M059J (cell line): ENCODE results near the gene TNIP3. TPM values are rescaled to one million over a fixed set of nuclear protein-coding genes. Genes with fewer than 3 reads are reported as not detected.

Experiments
- DNase-seq: peaks from one replicate; pipeline ENCODE4 v3.0.0-alpha.2; 2012; ENCODE audit warnings: low read depth
- total RNA-seq: library from RNA; depleted of rRNA; stranded (reverse); fragments of >200 nt; shearing (Covaris generic); gene quantifications from 2 replicates; pipeline ENCODE4 v1.2.3, GENCODE V29; 2014

TNIP3 gene
- total RNA-seq, 1 experiment from 2014 or later = 0.10 TPM

DNA sequence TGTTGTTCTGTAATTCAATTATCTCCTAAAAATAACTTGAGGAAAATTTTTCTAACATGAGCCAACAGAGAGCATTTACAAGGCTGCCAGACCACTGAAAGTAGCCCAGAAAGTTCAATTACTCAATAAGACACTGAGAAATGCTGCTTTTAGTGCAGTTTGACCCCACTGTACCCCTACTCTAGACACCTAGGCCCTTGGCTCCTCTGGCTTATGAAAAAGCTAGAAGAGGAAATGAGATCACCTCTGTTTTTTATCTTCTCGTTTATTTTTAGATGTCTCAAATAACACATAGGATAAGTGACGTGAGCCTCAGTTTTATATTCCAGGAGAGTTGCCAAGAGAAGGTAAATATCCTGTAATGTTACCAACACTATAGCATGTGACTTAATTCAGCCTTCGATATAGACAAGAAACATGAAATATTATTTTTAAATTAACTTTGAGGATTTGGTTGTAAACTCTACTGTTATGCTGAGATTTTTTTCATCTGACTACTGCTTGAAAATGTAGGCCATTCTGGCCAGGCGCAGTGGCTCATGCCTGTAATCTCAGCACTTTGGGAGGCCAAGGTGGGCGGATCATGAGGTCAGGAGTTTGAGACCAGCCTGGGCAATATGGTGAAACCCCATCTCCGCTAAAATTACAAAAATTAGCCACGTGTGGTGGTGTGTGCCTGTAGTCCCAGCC lies 24.4 kb downstream of the TNIP3 start:
- DNase-seq = peak; percentile 26

DNA sequence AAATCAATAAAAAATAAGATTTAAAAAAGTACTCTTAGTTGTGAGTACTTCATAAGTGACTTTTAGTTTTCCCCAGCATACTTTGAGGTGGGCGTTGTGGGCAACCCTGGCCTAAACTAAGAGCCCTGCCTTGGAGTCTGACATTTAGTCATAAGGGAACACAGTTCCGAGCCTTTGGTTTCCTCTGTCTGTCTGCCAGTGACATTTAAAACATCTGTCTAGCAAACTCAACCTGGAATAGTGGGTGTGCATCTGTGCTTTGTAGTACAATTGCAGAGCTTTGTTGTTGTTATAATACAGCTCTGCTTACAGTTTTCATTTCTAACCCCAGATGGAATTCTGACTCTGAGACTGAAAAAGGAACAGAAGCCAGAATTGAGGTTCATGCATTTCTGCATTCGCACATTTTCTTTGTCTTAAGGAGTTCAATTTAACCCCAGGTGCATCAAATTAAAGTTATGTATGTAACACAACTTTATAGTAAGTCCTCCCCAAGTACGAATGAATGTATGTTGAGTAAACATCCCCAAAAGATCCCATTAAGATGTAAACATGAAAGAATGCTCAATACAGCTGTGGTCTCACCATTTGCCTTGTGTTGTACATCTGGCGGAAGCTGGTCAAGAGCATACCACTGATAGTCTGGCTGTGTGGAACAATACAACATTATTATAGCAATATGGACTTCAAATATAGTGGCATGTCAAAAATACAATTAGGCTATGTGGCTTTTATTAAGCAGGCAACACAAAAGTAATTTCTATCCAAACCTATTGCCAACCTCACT lies 25.9 kb downstream of the TNIP3 start:
- DNase-seq = no peak

DNA sequence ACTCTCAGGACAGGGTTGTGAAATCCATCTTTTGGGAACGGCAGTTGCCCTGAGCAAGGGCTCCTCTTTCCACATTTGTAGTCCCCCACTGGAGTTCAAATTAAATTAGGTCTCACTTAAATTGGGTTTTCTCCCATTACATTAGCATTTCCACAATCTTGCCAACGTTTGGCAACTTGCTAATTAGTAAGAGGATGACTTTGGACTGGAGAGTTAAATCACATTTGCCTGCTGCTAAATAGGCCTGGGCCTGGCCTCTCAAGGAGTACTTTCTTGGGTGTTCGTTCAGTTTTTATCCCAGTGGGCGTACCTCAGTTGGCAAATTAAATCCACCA lies 33.8 kb downstream of the TNIP3 start:
- no peak for DNase-seq

DNA sequence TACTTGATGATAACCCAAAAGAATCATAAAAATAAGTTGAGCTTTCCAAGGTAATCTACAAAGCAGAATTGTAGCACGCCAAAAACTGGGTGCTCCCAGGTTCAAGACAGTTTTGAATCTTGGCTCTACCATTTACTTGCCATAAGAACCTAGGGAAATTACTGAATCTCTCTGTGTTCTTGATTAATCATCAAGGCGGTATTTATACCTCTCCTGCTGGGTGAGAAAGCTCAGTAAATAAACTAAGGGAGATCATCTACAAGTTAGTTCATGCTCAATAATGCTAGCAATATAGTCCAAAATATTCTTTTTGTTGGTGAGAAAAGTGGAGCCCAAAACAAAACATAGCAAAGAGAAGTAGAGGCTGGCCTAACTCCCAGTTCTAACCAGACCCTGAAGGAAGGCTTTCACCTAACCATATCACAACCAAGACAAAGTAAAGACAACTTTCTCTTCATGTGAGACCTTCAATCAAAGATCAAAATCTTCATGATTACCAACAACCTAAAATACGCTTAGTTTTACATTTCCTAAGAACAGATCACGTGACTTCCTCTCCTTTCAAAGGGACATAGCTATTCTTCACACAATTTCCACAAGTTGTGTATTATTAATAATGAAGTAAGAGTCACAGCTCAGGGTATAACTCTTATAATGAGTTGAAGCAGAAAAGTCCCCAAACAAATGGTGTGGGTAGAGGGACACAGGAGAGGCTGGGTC lies 34.4 kb downstream of the TNIP3 start:
- no peak for DNase-seq

DNA sequence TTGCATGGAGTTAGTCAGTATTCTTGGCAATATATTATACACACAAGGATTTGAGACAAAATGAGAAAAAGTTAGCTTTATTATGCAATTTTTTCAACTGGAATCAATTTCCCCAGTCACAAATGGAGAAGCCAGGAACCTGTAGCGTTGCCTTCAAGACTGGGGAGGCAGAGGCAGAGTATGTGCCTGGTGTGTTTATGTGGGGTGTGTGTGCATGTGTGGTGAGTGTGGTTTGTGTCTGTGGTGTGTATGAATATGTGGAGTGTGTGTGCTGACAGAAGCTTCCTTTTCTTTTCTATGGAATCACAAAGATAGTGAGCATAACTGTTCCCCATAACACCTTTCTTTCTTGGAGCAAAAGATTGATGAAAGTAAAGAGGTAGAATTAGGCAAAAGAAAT lies 37.0 kb downstream of the TNIP3 start:
- DNase-seq = no peak

DNA sequence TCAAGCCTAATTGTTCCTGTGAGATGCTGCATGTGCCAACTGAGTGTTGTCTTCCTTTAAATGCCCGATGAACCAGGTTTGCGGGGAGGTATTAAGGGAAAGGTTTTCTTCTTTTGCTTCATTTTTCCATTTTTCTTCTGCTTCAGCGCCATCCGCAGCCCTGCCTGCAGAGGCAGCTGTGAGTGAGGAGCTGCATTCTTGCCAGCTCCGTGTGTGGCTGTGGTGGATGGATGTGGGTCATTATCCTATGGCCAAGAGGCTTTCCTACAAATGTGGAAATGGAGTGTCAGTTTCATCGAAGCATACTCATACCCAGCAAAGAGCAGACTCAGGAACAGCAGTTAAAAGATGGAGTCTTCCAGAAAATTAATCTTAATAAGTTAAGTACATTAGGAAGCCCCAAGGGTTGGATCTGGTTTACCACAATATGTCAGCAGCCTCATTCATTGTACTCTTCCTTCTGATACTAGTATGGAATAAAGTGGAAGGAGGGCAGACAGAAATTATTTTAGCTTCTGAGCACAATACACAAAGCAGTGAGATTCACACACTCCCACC lies 37.6 kb downstream of the TNIP3 start:
- DNase-seq = no peak

DNA sequence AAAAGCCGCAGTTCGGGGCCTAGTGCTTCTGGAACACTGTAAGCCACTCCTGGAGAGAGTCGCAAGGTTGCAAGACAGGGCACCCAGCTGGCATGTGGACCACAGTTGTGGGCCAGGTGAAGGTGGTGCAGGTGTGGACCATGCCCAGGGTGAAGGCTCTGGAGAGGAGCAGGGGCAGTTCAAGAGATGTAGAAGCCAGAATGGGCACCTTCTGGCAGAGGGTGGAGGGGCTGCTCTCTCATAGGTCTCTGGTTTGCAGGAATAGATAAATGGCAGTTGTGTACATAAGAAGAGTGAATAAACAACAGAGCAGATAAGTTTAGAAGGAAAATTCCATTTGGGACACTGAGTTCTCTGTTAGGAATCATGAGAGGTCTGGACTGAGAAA lies 38.6 kb downstream of the TNIP3 start:
- DNase-seq = no peak

DNA sequence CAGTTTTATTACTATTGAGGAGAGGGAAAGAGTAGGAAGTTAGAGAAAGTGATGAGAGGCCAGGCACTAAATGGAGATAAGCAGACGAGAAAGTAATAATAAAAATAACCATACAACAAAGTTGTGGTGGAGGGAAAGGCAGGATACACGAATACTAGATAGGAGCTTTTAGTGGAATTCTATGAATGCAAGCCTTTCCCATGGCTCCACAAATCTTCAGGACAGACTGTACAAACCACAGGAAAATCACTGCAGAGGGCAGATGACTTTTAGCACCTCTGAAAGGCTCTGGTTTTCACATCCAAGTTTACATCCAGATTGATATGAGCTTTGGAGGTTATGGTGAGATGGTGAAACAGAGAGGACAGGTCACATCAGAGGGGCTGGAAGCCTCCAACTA lies 41.5 kb downstream of the TNIP3 start:
- no peak for DNase-seq

DNA sequence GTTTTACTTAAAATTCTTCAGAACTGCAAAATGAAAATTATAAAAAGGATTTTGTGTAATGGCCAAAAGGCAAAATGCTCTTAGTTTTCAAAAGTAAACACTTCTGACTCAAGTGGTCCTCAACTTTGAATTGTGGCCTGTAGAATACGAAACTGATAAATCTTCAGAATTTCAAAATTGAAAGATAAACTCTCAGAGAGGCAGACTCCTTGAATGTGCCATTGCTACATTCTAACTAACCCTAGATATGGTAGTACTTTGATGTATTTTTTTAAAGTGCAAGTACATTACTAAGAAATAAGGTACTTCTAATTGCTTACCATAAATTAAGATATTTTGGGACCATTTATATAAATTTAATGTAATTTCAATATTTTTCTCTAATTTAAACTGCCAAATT lies 44.4 kb downstream of the TNIP3 start:
- DNase-seq = no peak

DNA sequence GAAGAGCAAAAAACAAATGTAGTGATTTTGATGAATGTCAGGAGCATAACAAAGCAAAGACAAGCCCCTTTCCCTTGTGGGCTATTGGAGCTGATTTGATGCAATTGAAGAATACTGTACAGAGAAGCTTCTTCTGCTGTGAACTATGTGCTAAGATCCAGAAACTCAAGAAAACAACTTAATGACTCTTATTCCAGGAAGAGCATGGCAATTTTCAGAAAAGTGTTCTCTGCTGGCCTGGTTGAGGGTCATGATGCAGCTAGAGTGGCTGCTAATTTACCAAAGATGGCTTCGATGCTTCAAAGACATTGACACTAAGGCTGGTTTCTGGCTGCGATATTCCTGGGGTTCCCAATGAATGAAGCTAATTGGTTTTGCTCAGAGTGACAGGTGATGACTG lies 45.8 kb downstream of the TNIP3 start:
- no peak for DNase-seq

DNA sequence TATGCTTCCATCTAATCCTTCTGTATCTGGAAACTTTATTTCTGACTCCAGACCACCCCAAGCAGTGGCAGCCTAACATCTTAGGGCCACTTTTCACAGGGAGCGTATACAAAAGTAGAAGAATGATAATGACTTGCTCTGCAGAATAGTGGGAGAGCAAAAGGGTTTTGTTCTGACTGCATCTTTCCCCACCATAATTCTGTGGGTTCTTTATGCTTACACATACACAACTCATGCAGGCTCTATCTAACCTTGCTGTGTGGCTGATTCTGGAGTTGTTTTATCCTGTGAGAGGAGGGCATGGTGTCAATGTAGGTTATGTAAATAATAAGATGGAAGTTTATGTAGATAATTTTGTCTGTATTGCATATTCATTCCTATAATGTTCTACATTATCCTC lies 49.4 kb downstream of the TNIP3 start:
- DNase-seq = no peak

DNA sequence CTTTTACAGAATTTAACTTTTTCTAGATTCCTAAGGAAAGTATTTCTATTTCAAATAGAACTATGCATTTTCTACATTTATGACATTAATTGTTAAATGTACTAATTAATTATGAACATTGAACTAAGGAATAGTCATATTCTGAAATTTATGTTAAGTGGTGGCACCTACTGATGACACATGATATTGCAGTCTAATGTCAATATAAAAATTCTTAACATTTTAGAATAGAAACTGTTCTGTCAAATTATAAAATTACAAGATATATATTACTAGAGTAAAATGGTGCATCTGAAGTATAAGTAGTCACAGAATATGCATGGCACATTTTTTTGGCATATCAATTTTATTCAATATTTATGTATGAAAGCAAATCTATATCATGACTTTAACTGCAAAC lies 51.6 kb downstream of the TNIP3 start:
- no peak for DNase-seq

DNA sequence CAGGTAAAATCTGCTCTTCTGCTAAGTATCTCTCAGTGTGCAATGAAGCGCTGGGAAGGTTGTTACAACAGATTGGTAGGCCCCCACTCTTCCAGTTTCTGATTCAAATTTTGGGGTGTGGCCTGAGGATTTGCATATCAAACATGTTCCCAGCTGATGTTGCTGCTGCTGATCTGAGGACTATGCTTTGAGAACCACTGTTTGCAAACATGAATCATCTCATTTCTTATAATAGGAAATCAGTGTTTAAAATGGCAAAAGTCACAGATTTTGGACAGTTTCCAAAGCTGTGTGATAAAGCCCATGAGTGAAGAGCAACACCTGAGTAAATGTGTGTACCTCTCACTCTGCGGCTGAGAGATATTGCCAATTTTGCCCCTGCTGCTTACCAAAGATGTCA lies 55.6 kb downstream of the TNIP3 start:
- no peak for DNase-seq

DNA sequence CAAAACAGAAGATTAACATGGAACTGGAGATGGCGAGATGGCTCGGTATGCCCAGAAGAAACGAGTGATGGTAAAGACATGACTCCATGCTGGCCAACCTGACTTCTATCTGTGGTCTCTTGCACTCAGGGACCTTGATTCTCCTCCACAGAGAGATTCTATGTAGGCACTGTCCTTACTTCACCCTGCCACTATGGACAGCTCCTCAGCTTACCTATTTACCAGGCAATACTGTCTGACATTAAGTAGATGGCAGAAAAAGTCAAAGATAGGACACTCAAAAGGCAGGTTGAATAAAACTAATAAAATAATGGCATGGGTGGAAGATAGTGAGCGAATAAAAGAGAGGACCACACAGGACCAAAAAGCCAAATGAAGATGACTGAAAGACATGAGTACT lies 56.6 kb downstream of the TNIP3 start:
- no peak for DNase-seq

DNA sequence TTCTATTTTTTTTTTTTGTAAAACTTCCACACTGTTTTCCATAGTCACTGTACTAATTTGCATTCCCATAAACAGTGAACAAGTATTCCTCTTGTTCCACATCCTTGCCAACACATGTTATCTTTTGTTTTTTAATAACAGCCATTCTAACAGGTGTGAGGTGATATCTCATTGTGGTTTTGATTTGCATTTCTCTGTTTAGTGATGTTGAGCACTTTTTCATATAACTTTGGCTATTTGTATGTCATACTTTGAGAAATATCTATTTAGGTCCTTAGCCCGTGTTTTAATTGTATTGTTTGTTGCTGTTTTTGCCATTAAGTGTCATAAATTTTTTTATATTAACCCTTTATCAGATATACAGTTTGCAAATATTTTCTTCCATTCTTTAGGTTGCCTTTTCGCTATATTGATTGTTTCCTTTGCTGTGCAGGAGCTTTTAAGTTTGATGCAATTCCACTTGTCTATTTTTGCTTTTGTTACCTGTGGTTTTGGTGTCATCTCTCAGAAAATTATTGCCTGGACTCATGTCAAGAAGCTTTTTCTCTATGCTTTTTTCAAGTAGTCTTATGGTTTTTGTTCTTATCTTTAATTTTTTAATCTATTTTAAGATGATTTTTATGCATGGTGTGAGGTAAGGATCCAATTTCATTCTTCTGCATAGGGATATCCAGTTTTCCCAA lies 63.9 kb downstream of the TNIP3 start:
- DNase-seq = no peak

DNA sequence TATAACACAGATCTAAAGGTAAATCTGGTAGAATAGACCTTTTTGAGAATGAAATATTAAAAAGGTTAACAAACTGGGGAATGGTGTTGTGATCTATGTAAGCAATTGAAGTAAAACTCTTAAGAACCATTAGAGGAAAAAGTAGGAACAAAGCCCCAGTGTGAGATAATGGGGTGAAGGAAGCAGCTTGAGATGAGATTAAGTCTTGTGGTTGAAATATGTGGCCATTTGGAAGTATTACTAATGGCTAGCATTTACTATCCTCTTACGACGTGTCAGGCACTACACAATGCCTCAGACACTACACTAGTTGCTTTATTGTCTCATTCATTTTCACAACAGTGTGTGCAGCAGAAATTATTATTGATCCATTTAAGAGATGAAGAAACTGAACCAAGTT lies 65.9 kb downstream of the TNIP3 start:
- DNase-seq = no peak

DNA sequence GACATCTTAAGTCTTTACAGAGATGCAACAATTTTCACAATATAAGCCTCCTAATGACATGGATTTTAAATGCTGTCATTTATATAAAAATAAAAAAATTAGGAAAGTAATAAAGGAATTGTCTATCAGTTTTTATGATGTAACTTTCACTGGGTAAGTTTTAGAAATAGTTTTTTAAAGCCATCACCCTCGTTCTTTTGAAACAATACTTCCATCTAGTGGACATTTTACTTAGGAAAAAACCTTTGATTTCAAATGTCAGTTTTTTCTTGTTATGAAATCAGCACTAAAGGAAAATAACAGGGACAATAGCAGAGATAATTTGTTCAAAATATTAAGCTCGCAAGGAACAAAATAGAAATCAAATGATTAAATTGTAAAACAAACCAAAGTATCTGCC lies 67.5 kb downstream of the TNIP3 start:
- DNase-seq = peak; percentile 15

DNA sequence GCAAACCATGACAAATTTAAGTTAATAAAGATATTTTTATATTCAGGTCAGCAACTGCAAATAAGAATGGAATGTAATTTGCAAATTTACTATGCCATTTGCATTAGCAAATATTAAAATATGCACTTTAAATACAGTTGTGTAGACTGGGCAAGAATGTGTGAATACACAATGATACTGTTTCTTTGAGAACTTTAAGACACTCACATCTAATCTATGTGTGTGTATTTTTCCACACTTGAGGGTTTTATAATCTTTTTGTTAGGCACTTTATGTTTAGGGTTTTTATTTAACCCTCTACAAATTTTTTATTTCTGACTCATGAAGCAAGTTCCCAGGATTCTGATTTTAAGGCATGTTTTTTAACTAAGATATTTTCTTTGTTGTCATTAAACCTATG lies 67.9 kb downstream of the TNIP3 start:
- DNase-seq = no peak

DNA sequence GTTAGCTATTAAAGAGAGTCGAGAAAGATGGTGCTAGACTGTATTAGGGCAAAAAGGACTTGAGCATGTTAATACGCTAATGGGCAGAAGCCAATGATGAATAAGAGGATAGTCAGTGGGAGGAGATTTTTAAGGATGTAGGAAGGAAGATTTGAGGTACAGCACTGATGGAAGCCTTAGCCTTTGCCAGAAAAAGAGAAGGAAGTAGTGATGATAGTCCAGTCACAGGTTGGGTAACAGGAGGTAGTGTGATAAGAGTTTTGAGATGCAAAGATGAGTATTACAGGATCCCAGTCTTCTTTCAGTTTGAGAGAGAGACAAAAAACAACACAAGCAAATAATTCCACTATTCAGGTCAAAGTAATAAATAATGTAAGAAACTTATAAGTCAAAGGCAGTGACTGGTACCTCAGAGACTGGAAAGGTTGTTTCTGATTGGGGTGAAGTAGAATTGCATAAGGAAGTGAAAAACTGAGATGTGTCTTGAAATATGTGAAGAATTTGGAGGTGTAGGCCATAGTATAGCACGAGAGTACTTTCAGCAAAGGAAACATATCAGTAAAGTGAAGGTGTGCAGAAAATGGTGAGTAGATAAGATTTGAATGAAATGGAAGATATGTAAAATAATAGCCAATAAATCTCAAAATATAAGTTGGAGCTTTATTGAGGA lies 69.7 kb downstream of the TNIP3 start:
- DNase-seq = no peak

DNA sequence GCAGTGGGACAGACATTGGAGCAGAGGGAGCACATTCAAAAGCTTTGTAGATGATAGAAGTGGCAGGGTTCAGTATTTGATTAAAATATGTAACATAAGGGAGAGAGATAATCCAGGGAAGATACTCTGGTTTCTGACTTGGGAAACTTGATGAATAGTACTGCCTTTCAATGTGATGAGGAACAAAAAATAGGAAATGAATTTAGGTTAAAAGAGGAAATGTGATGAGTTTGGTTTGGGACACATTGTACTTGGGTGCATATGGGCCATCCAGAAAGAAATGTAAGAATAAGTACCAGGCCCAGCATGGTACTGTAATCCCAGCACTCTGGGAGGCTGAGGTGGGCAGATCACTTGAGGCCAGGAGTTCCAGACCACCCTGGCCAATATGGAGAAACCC lies 70.9 kb downstream of the TNIP3 start:
- no peak for DNase-seq

DNA sequence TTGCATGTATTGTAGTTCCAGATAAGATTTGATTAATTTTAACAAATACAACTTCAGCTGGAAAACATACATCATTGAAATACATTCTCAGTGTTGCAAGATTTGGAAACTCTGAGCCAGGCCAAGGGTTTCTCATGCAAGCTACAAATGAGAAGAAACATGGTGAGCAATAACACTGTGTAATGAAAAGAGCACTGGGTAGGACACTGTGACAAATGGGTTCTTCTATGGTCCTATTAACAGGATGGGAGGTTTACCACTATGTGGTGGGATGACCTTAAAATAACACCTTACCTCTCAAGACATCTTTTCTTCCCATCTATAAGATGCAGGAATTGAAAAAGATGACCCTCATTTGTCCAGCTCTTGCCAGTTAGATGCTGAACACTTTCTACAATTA lies 72.2 kb downstream of the TNIP3 start:
- DNase-seq = no peak

DNA sequence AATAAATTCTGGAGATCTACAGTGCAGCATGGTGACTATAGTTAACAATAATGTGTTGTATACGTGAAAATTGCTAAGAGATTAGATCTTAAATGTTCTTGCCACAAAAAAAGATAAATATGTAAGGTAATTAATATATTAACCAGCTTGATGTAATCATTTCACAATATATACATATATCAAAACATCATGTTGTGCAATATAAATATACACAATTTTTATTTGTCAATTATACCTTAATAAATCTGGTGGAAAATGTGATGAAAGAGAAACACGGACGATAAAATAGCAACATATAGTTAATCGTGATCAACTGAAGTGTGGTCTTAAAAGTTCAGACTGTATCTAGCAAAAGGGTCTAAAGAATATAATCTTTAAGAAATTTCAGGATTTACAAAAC lies 75.3 kb downstream of the TNIP3 start:
- no peak for DNase-seq
